A549 (cell line): Measurements from ENCODE around the gene SCYGR1. TPM values are rescaled to one million over a fixed set of nuclear protein-coding genes. Genes with fewer than 3 reads are reported as not detected.
A peak's percentile ranks its signal among the peaks of the same experiment; 100 is the strongest.

ENCODE experiments used
- ATAC-seq, 2 experiments: fragments of 200-7000 bp in 1 of 2; fragments of >200 bp in 1 of 2; cut with Nextera tagmentation in 1 of 2; cut with Tn5 transposase in 1 of 2; 3 replicates each; pipeline versions ENCODE4 v1.8.0 to v1.9.1; 2018 to 2020; ENCODE audit warnings: mild to moderate bottlenecking in 1 of 2, moderate library complexity in 1 of 2
- CTCF ChIA-PET: fragments of 300-600 bp; sonication (Branson Sonifier 250); formaldehyde crosslinking; extraction: SDS; loops from one replicate; lab custom pipeline; 2021; ENCODE audit warnings: antibody characterized with exemption, inconsistent platforms; lab: Yijun Ruan, JAX
- POLR2A ChIA-PET: fragments of 350-600 bp; formaldehyde crosslinking; extraction: SDS; loops from one replicate; lab custom pipeline; 2021; ENCODE audit warnings: antibody characterized with exemption, inconsistent platforms; lab: Yijun Ruan, JAX
- DNase-seq, 2 experiments: peaks; one replicate each; pipeline versions ENCODE4 v3.0.0 to v3.0.0-alpha.2; 2011 to 2016; ENCODE audit warnings: low read depth in 1 of 2, low spot score in 1 of 2
- FAIRE-seq: peaks from 2 replicates; lab custom pipeline; 2011; peaks lifted over from hg19 to GRCh38; lab: Jason Lieb, UNC
- H3K27ac ChIP-seq, 2 experiments: fragments of >200 bp; sonication (Bioruptor Twin); formaldehyde crosslinking; 3 replicates each; pipeline ENCODE4 v1.5.1; 2016 to 2017
- H3K4me1 ChIP-seq: fragments of >200 bp; sonication (Bioruptor Twin); formaldehyde crosslinking; 3 replicates; pipeline ENCODE4 v1.6.1; 2016
- H3K4me2 ChIP-seq: fragments of >200 bp; sonication (Bioruptor Twin); formaldehyde crosslinking; 3 replicates; pipeline ENCODE4 v1.6.1; 2016
- H3K4me3 ChIP-seq: fragments of >200 bp; sonication (Bioruptor Twin); formaldehyde crosslinking; 3 replicates; pipeline ENCODE4 v1.5.1; 2016
- H3K9me3 ChIP-seq: fragments of >200 bp; sonication (Bioruptor Twin); formaldehyde crosslinking; 3 replicates; pipeline ENCODE4 v1.6.1; 2016
- ATOH8 ChIP-seq: fragments of 250-450 bp; sonication (Bioruptor Pico); IDR thresholded peaks from 2 replicates; pipeline ENCODE4 v1.5.0; 2020; ENCODE audit warnings: low read depth, mild to moderate bottlenecking, moderate library complexity
- CBX2 ChIP-seq: fragments of 200-600 bp; sonication (generic); IDR thresholded peaks from 2 replicates; pipeline ENCODE4 v1.6.1; 2016; ENCODE audit warnings: low read depth, mild to moderate bottlenecking, borderline replicate concordance
- CBX8 ChIP-seq: fragments of 200-600 bp; sonication (generic); IDR thresholded peaks from 2 replicates; pipeline ENCODE4 v1.6.1; 2016
- CEBPB ChIP-seq, 2 experiments: fragments of >200 bp in 1 of 2; sonication (Bioruptor Twin) in 1 of 2; formaldehyde crosslinking in 1 of 2; IDR thresholded peaks; 2 replicates each; pipeline ENCODE4 v1.6.1; 2012 to 2016
- CHD4 ChIP-seq: fragments of 200-600 bp; sonication (generic); IDR thresholded peaks from 2 replicates; pipeline ENCODE4 v1.6.1; 2016; ENCODE audit warnings: antibody characterized with exemption, mild to moderate bottlenecking, borderline replicate concordance
- CTCF ChIP-seq: fragments of >200 bp; sonication (Bioruptor Twin); formaldehyde crosslinking; IDR thresholded peaks from 3 replicates; pipeline ENCODE4 v1.5.1; 2016
- EHMT2 ChIP-seq: fragments of 200-600 bp; sonication (generic); IDR thresholded peaks from 2 replicates; pipeline ENCODE4 v1.6.1; 2016; ENCODE audit warnings: antibody characterized with exemption, low read depth, mild to moderate bottlenecking, moderate library complexity
- EP300 ChIP-seq, 2 experiments: fragments of >200 bp; sonication (Bioruptor Twin); formaldehyde crosslinking; IDR thresholded peaks; 2 replicates in 1 of 2; 3 replicates in 1 of 2; pipeline ENCODE4 v1.6.1; 2016 to 2017
- FOSB ChIP-seq: fragments of 250-450 bp; sonication (Bioruptor Pico); IDR thresholded peaks from 2 replicates; pipeline ENCODE4 v1.5.0; 2020; ENCODE audit warnings: mild to moderate bottlenecking, moderate library complexity
- GATA3 ChIP-seq: IDR thresholded peaks from 2 replicates; pipeline ENCODE4 v1.6.1; 2012; ENCODE audit warnings: borderline replicate concordance
- HDAC2 ChIP-seq: fragments of 200-600 bp; sonication (generic); IDR thresholded peaks from 2 replicates; pipeline ENCODE4 v1.6.1; 2016
- HEYL ChIP-seq: fragments of 250-450 bp; sonication (Bioruptor Pico); IDR thresholded peaks from 2 replicates; pipeline ENCODE4 v1.8.0; 2021; ENCODE audit warnings: mild to moderate bottlenecking, moderate library complexity
- HOXA7 ChIP-seq: fragments of 250-450 bp; sonication (Bioruptor Pico); IDR thresholded peaks from 2 replicates; pipeline ENCODE4 v1.5.0; 2020; ENCODE audit warnings: mild to moderate bottlenecking, moderate library complexity
- HOXB13 ChIP-seq: fragments of 250-450 bp; sonication (Bioruptor Pico); IDR thresholded peaks from 2 replicates; pipeline ENCODE4 v1.5.0; 2020; ENCODE audit warnings: low read depth, mild to moderate bottlenecking, moderate library complexity
- HOXB5 ChIP-seq: fragments of 250-450 bp; sonication (Bioruptor Pico); IDR thresholded peaks from 2 replicates; pipeline ENCODE4 v1.5.0; 2020; ENCODE audit warnings: mild to moderate bottlenecking, moderate library complexity
- JUNB ChIP-seq: fragments of >200 bp; sonication (Bioruptor Twin); formaldehyde crosslinking; IDR thresholded peaks from 2 replicates; pipeline ENCODE4 v1.6.1; 2016
- MAFK ChIP-seq: fragments of 450-650 bp; IDR thresholded peaks from 2 replicates; pipeline ENCODE4 v1.6.1; 2014; ENCODE audit not compliant: partially characterized antibody
- MAZ ChIP-seq: fragments of 150-350 bp; IDR thresholded peaks from 2 replicates; pipeline ENCODE4 v1.6.1; 2014; ENCODE audit warnings: antibody characterized with exemption, low read depth, low read length, borderline replicate concordance
- MYC ChIP-seq: IDR thresholded peaks from 2 replicates; pipeline ENCODE4 v1.6.1; 2012; ENCODE audit warnings: mild to moderate bottlenecking, inconsistent platforms, low read length, improper control_type of control experiment, borderline replicate concordance
- NR3C1 ChIP-seq: fragments of >200 bp; sonication (Bioruptor Twin); formaldehyde crosslinking; IDR thresholded peaks from 3 replicates; pipeline ENCODE4 v1.6.1; 2017
- POLR2AphosphoS2 ChIP-seq: conservative IDR thresholded peaks from 2 replicates; pipeline ENCODE4 v1.6.1; 2012; ENCODE audit warnings: low read length, improper control_type of control experiment, inconsistent platforms
- RARB ChIP-seq: fragments of 250-450 bp; sonication (Bioruptor Pico); IDR thresholded peaks from 2 replicates; pipeline ENCODE4 v1.8.0; 2021; ENCODE audit warnings: mild to moderate bottlenecking, moderate library complexity
- RFX5 ChIP-seq: fragments of 450-650 bp; IDR thresholded peaks from 2 replicates; pipeline ENCODE4 v1.7.1; 2014; ENCODE audit warnings: antibody characterized with exemption, mild to moderate bottlenecking, moderate library complexity
- SMC3 ChIP-seq: fragments of >200 bp; sonication (Bioruptor Twin); formaldehyde crosslinking; IDR thresholded peaks from 3 replicates; pipeline ENCODE4 v1.6.1; 2018; ENCODE audit warnings: inconsistent platforms
- TP53 ChIP-seq: fragments of 250-450 bp; sonication (Bioruptor Pico); IDR thresholded peaks from 2 replicates; pipeline ENCODE4 v1.5.0; 2021; ENCODE audit warnings: mild to moderate bottlenecking, moderate library complexity
- ZNF302 ChIP-seq: fragments of 250-450 bp; sonication (Bioruptor Pico); IDR thresholded peaks from 2 replicates; pipeline ENCODE4 v1.9.0; 2021; ENCODE audit warnings: inconsistent platforms, mild to moderate bottlenecking, moderate library complexity
- WGBS: methylation state at CpG from one replicate; pipeline ENCODE4 v1.1.6; 2017; ENCODE audit errors: missing lambda C conversion rate; 5-methylcytosine and 5-hydroxymethylcytosine counted together
- polyA plus RNA-seq, 4 experiments: library from polyadenylated mRNA; depleted of rRNA in 3 of 4; stranded (reverse); fragments of >200 nt; fragmentation: RNase III in 1 of 4; extraction: RNeasy Plus Mini Kit Qiagen cat#74134 plus additional on column Dnase treatment in 1 of 4; gene quantifications; 2 replicates in 3 of 4; 3 replicates in 1 of 4; pipeline ENCODE4 v1.2.3, GENCODE V29; 2011 to 2017
- TF ChIP-seq, protein P1 (sequence below): fragments of 150-350 bp; IDR thresholded peaks from 2 replicates; pipeline ENCODE4 v1.6.1; 2014; ENCODE audit warnings: low read depth, mild to moderate bottlenecking, low read length
- TF ChIP-seq, protein P2 (sequence below): IDR thresholded peaks from 2 replicates; pipeline ENCODE4 v1.6.1; 2012
- TF ChIP-seq, protein P3 (sequence below): fragments of 250-450 bp; sonication (Bioruptor Pico); IDR thresholded peaks from 2 replicates; pipeline ENCODE4 v1.5.0; 2021; ENCODE audit warnings: mild to moderate bottlenecking, moderate library complexity, borderline replicate concordance

The SCYGR1 gene
- polyA plus RNA-seq, 2 of the 4 experiments (the other 2 are of a cell fraction): not detected

DNA sequence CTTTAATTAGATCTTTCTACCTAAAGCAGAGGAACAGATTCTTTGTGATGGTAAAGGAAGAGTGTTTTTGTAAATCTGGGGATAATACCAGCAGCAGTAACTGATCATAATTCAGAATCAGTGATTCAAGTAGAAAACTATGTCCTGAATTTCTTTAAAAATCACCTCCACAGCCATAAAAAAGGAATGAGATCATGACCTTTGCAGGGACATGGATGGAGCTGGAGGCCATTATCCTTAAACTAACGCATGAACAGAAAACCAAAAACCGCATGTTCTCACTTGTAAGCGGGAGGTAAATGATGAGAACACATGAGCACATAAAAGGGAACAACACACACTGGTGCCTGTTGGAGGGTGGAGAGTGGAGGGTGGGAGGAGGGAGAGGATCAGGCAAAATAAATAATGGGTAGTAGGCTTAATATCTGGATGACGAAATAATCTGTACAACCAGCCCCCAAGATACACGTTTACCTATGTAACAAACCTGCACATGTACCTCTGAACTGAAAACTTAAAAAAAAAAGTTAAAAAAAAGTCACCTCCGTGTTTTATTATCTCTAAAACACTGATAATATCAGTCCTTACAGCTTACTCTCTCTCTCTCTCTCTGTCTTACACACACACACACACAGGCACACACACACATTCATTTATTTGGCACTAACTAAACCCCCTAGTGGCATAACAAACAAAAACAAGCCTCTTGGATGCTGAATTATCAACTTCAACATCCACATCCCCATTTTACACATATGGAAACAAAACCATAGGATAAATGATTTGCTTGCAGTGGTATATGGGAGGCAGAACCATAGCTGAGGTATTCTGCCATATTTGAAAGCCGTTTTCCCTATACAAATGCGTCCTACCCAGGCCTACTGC, 10.0 kb downstream of the SCYGR1 start:
- peak overlapping the region; percentile 78 for H3K4me2 ChIP-seq
- H3K4me3 ChIP-seq: peak overlapping the region; percentile 37
- peak in 1 of 2 experiments; percentile 79 for DNase-seq
- peak; percentile 63 to 68 for ATAC-seq
- POLR2A ChIA-PET: interaction anchor here (0.5 to 1.4 kb wide), 4 partner anchors 10 to 11 kb away, joined by 3 to 6 read pairs (median 4); no protein-coding TSS in a partner anchor
- H3K9me3 ChIP-seq: no peaks in the 10 kb centered on the region
- peak overlapping the region; percentile 95 to 99 for H3K27ac ChIP-seq
- no peak for FAIRE-seq
- CTCF ChIA-PET: interaction anchor here (1.2 to 2.9 kb wide), 8 partner anchors 9 to 140 kb away, joined by 3 to 13 read pairs (median 8); partner anchors contain the start of gene SCYGR1
- peaks cover 57% of the 10 kb centered on the region for H3K4me1 ChIP-seq
- 23% methylated on average over 8 of the region's 8 CpGs for WGBS
- no peak; the same call in 1 of the 2 replicates for TF ChIP-seq FOSB
- TF ChIP-seq, protein P1, sequence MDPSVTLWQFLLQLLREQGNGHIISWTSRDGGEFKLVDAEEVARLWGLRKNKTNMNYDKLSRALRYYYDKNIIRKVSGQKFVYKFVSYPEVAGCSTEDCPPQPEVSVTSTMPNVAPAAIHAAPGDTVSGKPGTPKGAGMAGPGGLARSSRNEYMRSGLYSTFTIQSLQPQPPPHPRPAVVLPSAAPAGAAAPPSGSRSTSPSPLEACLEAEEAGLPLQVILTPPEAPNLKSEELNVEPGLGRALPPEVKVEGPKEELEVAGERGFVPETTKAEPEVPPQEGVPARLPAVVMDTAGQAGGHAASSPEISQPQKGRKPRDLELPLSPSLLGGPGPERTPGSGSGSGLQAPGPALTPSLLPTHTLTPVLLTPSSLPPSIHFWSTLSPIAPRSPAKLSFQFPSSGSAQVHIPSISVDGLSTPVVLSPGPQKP: no peak
- TF ChIP-seq HOXB5 (CRISPR knock-in tag): no peak
- TF ChIP-seq ZNF302 (CRISPR knock-in tag): no peak
- no peak for TF ChIP-seq MAFK
- no peak for TF ChIP-seq RARB
- no peak for TF ChIP-seq CBX8
- TF ChIP-seq MYC: no peak
- TF ChIP-seq CHD4: no peak
- TF ChIP-seq CEBPB (IDR thresholded peaks at IDR 0.05): peak in 1 of 2 experiments; percentile 32; a peak in 2 of 4 replicates
- TF ChIP-seq NR3C1: no peak
- TF ChIP-seq HDAC2: no peak
- TF ChIP-seq POLR2AphosphoS2: no peak
- TF ChIP-seq EHMT2: no peak
- no peak for TF ChIP-seq TP53
- TF ChIP-seq HOXA7: peak; percentile 61; the same call in 1 of the 2 replicates
- no peak for TF ChIP-seq CBX2
- no peak for TF ChIP-seq EP300 (IDR thresholded peaks at IDR 0.05)
- TF ChIP-seq JUNB: no peak
- TF ChIP-seq CTCF: no peak
- TF ChIP-seq MAZ: no peak
- peak; percentile 74; the same call in 1 of the 2 replicates for TF ChIP-seq HOXB13 (CRISPR knock-in tag)
- TF ChIP-seq GATA3: peak; percentile 31; the same call in 1 of the 2 replicates
- TF ChIP-seq, protein P2, sequence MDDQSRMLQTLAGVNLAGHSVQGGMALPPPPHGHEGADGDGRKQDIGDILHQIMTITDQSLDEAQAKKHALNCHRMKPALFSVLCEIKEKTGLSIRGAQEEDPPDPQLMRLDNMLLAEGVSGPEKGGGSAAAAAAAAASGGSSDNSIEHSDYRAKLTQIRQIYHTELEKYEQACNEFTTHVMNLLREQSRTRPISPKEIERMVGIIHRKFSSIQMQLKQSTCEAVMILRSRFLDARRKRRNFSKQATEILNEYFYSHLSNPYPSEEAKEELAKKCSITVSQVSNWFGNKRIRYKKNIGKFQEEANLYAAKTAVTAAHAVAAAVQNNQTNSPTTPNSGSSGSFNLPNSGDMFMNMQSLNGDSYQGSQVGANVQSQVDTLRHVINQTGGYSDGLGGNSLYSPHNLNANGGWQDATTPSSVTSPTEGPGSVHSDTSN: no peak
- TF ChIP-seq SMC3: no peak
- no peak for TF ChIP-seq RFX5
- TF ChIP-seq HEYL (CRISPR knock-in tag): no peak
- TF ChIP-seq ATOH8: peak; percentile 32; the same call in 1 of the 2 replicates
- TF ChIP-seq, protein P3, sequence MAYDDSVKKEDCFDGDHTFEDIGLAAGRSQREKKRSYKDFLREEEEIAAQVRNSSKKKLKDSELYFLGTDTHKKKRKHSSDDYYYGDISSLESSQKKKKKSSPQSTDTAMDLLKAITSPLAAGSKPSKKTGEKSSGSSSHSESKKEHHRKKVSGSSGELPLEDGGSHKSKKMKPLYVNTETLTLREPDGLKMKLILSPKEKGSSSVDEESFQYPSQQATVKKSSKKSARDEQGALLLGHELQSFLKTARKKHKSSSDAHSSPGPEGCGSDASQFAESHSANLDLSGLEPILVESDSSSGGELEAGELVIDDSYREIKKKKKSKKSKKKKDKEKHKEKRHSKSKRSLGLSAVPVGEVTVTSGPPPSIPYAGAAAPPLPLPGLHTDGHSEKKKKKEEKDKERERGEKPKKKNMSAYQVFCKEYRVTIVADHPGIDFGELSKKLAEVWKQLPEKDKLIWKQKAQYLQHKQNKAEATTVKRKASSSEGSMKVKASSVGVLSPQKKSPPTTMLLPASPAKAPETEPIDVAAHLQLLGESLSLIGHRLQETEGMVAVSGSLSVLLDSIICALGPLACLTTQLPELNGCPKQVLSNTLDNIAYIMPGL: no peak; the same call in 1 of the 2 replicates
